Measurements from ENCODE around the gene MSH2. TPM values are rescaled to one million over a fixed set of nuclear protein-coding genes. Genes with fewer than 3 reads are reported as not detected.

MSH2 gene
- total RNA-seq, 2 experiments from 2014 or later, result 74.5 to 75.2 TPM

GRCh38 chr2:47503481-47504070, 100.6 kb downstream of the MSH2 start:
- no peak overlapping the region for H3K27ac Mint-ChIP-seq
- H3K4me3 Mint-ChIP-seq, result no peak overlapping the region
- H3K9me3 Mint-ChIP-seq, result peaks cover 19% of the 10 kb centered on the region

GRCh38 chr2:47504174-47504810, 101.3 kb downstream of the MSH2 start:
- Mint-ChIP-seq H3K36me3 (peaks cover 29% of the 10 kb centered on the region), H3K27ac (no peak overlapping the region), H3K4me3 (no peak overlapping the region), H3K9me3 (peaks cover 17% of the 10 kb centered on the region), H3K27me3 (peaks cover 4% of the 10 kb centered on the region), H3K4me1 (peaks cover 13% of the 10 kb centered on the region)
- no peak for DNase-seq

More at GRCh38 chr2:47503481-47504070, 100.6 kb downstream of the MSH2 start:
- DNase-seq, result no peak
- Mint-ChIP-seq H3K36me3 (peaks cover 34% of the 10 kb centered on the region), H3K27me3 (peaks cover 4% of the 10 kb centered on the region), H3K4me1 (peaks cover 9% of the 10 kb centered on the region)

- H3K27ac Mint-ChIP-seq, result no peak overlapping the region
- H3K27me3 Mint-ChIP-seq, result peaks cover 4% of the 10 kb centered on the region
- peaks cover 17% of the 10 kb centered on the region for H3K36me3 Mint-ChIP-seq
- H3K4me1 Mint-ChIP-seq, result peaks cover 14% of the 10 kb centered on the region
- no peak overlapping the region for H3K4me3 Mint-ChIP-seq
- H3K9me3 Mint-ChIP-seq, result peaks cover 9% of the 10 kb centered on the region
- DNase-seq, result no peak
Measured at GRCh38 chr2:47506024-47506423, 103.1 kb downstream of the MSH2 start.

GRCh38 chr2:47506436-47506835, 103.5 kb downstream of the MSH2 start:
- no peak for DNase-seq
- Mint-ChIP-seq H3K36me3 (peaks cover 13% of the 10 kb centered on the region), H3K4me1 (peaks cover 11% of the 10 kb centered on the region), H3K27ac (no peak overlapping the region), H3K9me3 (peaks cover 9% of the 10 kb centered on the region), H3K27me3 (peaks cover 4% of the 10 kb centered on the region), H3K4me3 (no peak overlapping the region)

GRCh38 chr2:47508080-47508479, 105.1 kb downstream of the MSH2 start:
- H3K27ac Mint-ChIP-seq, result no peak overlapping the region
- peaks cover 9% of the 10 kb centered on the region for H3K9me3 Mint-ChIP-seq
- H3K36me3 Mint-ChIP-seq, result peaks cover 9% of the 10 kb centered on the region
- no peak overlapping the region for H3K4me3 Mint-ChIP-seq
- DNase-seq, result no peak
- H3K4me1 Mint-ChIP-seq, result peaks cover 5% of the 10 kb centered on the region
- H3K27me3 Mint-ChIP-seq, result peaks cover 4% of the 10 kb centered on the region

- Mint-ChIP-seq H3K27me3 (peaks cover 4% of the 10 kb centered on the region), H3K27ac (no peak overlapping the region), H3K9me3 (peaks cover 9% of the 10 kb centered on the region), H3K4me3 (no peak overlapping the region), H3K4me1 (peaks cover 5% of the 10 kb centered on the region), H3K36me3 (peaks cover 13% of the 10 kb centered on the region)
- DNase-seq, result no peak
Measured at GRCh38 chr2:47508641-47509040, 105.7 kb downstream of the MSH2 start.

GRCh38 chr2:47509250-47509649, 106.3 kb downstream of the MSH2 start:
- Mint-ChIP-seq H3K27me3 (peaks cover 3% of the 10 kb centered on the region), H3K4me3 (no peak overlapping the region), H3K27ac (no peak overlapping the region), H3K36me3 (peaks cover 16% of the 10 kb centered on the region), H3K9me3 (peaks cover 9% of the 10 kb centered on the region), H3K4me1 (peaks cover 5% of the 10 kb centered on the region)
- no peak for DNase-seq

- H3K4me3 Mint-ChIP-seq, result no peak overlapping the region
- H3K27me3 Mint-ChIP-seq, result no peaks in the 10 kb centered on the region
- H3K36me3 Mint-ChIP-seq, result peaks cover 11% of the 10 kb centered on the region
Measured at GRCh38 chr2:47509821-47510385, 106.9 kb downstream of the MSH2 start.

GRCh38 chr2:47510745-47511144, 107.8 kb downstream of the MSH2 start:
- H3K36me3 Mint-ChIP-seq, result peaks cover 8% of the 10 kb centered on the region
- H3K4me3 Mint-ChIP-seq, result no peak overlapping the region
- H3K27ac Mint-ChIP-seq, result no peak overlapping the region
- peaks cover 5% of the 10 kb centered on the region for H3K4me1 Mint-ChIP-seq
- H3K27me3 Mint-ChIP-seq, result no peaks in the 10 kb centered on the region
- DNase-seq, result no peak
- peaks cover 1% of the 10 kb centered on the region for H3K9me3 Mint-ChIP-seq

More at GRCh38 chr2:47509821-47510385, 106.9 kb downstream of the MSH2 start:
- no peak for DNase-seq
- Mint-ChIP-seq H3K4me1 (peaks cover 5% of the 10 kb centered on the region), H3K27ac (no peak overlapping the region), H3K9me3 (peaks cover 4% of the 10 kb centered on the region)

GRCh38 chr2:47512581-47513083, 109.7 kb downstream of the MSH2 start:
- Mint-ChIP-seq H3K27ac (no peak overlapping the region), H3K4me3 (no peak overlapping the region), H3K9me3 (no peaks in the 10 kb centered on the region), H3K36me3 (peaks cover 7% of the 10 kb centered on the region), H3K27me3 (no peaks in the 10 kb centered on the region), H3K4me1 (peaks cover 5% of the 10 kb centered on the region)
- DNase-seq, result no peak

- no peaks in the 10 kb centered on the region for H3K9me3 Mint-ChIP-seq
- DNase-seq, result no peak
- H3K4me1 Mint-ChIP-seq, result peaks cover 4% of the 10 kb centered on the region
- H3K36me3 Mint-ChIP-seq, result peaks cover 7% of the 10 kb centered on the region
- no peak overlapping the region for H3K27ac Mint-ChIP-seq
- H3K4me3 Mint-ChIP-seq, result no peak overlapping the region
- no peaks in the 10 kb centered on the region for H3K27me3 Mint-ChIP-seq
Measured at GRCh38 chr2:47513981-47514520, 111.1 kb downstream of the MSH2 start.

GRCh38 chr2:47516360-47517104, 113.6 kb downstream of the MSH2 start:
- peaks cover 7% of the 10 kb centered on the region for H3K36me3 Mint-ChIP-seq
- no peaks in the 10 kb centered on the region for H3K9me3 Mint-ChIP-seq
- no peak for DNase-seq
- peaks cover 14% of the 10 kb centered on the region for H3K4me1 Mint-ChIP-seq
- no peaks in the 10 kb centered on the region for H3K27me3 Mint-ChIP-seq
- no peak overlapping the region for H3K4me3 Mint-ChIP-seq
- no peak overlapping the region for H3K27ac Mint-ChIP-seq

GRCh38 chr2:47518497-47519146, 115.7 kb downstream of the MSH2 start:
- Mint-ChIP-seq H3K36me3 (peaks cover 3% of the 10 kb centered on the region), H3K4me1 (peaks cover 14% of the 10 kb centered on the region), H3K27me3 (no peaks in the 10 kb centered on the region), H3K4me3 (no peak overlapping the region), H3K27ac (no peak overlapping the region), H3K9me3 (no peaks in the 10 kb centered on the region)
- no peak for DNase-seq

- H3K36me3 Mint-ChIP-seq, result no peaks in the 10 kb centered on the region
- H3K27me3 Mint-ChIP-seq, result no peaks in the 10 kb centered on the region
- H3K9me3 Mint-ChIP-seq, result no peaks in the 10 kb centered on the region
- no peak overlapping the region for H3K27ac Mint-ChIP-seq
- H3K4me1 Mint-ChIP-seq, result peaks cover 14% of the 10 kb centered on the region
- H3K4me3 Mint-ChIP-seq, result no peak overlapping the region
- DNase-seq, result no peak
Measured at GRCh38 chr2:47519147-47519537, 116.2 kb downstream of the MSH2 start.

Measured in activated naive CD8-positive, alpha-beta T cell treated with anti-CD3 and anti-CD28 coated beads for 36 hours (primary cell).